NCI-H187 treated with DMSO at 0.1 percent for 48 hours (cell line): Measurements from ENCODE around the gene C11orf21.

Source experiments
- DNase-seq: peaks from one replicate; lab custom pipeline; 2025; lab: John Stamatoyannopoulos, UW

Gene C11orf21

DNA sequence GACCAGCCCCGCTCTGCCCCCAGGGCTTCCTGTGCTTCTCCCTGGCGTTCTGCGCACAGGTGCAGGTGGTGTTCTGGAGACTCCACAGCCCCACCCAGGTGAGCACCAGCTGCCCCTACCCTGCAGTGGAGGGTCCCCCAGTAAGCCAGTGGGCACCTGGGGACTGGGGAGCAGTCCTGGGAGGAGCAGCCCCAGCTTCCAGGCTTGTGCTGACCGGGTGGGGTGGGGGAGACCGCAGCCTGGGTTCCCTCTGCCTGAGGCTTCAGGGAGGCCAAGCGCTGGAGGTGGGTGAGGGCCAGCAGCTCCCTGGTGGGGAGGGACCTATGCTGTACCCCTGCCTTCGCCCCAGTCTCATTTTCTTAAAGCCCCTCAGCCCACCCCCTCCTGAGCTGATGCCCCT lies 7.0 kb upstream of the C11orf21 start:
- DNase-seq, result no peak

GRCh38 chr11:2307501-2308331 lies 6.0 kb upstream of the C11orf21 start:
- no peak for DNase-seq

DNA sequence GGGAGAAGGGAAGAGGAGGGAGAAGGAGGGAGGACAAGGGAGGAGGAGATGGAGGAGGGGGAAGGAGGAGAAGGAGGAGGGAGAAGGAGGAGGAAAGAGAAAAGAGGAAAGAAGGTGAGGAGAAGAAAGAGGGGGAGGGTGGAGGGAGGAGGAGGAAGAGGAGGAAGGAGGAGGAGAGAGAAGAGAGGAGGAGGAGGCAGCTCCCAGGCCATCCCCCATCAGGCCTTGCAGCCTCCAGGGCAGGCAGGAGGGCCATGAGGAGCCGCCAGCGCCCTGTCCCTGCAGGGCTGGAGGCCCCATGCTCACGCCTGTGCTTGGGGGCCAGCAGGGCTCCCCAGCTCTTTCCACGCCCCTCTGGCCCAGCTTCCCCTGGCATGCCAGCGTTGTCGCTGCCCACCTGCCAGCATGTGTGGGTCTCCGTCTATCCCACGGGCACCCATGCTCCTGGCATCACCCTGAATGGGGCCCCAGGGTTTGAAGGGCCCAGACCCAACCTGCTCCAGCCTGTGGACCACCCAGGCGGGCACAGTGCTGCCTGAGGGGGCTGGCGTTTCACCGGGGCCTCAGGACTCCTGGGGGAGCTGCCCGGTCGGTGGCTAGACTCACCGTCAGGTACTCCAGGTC lies 5.3 kb upstream of the C11orf21 start:
- DNase-seq, result no peak

DNA sequence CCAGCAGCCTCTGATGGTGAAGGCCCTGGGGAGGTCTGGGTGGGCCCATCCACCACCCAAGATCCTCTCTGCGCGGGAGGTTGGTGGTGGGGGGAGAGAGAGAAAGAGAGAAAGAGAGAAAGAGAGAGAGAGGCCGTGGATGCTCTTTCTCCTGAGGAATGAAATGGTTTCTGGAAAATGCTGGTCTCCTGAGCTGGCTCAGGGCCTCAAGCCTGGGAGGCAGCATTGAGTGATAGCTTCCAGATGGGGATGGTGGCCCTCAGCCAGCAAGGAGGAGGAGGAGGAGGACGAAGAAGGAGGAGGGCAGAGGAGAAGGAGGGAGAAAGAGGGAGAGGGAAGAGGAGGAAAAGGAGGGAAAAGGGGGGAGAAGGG lies 4.7 kb upstream of the C11orf21 start:
- no peak for DNase-seq

DNA sequence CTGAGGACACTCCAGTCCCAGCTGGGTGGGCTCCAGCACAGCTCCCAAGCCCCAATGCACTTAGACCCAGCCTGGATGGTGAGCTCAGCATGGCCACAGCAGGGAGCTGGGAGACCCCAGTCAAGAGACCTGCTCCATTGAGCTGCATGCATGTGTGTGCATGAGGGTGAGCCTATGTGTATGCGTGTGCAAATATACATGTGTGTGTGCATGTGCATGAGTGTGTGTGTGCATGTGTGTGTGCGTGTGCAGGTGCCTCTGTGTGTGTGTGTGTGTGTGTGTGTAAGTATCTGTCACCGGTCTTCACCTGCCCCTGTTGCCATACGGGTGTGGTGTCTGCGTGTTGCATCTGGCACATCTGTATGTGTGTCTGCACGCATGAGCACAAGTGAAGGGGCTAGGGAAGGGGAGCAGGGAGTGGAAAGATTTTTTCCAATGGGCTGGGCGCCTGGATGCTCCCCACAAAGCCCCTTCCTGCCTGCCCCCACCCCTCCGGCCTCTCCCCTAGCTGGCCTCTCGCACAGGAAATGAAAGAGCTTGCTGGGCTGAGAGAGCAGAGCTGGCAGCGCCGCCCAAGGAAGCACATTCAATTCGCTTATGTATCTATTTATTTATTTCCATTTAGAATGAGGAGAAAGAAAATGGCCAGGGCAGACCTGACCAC lies 4.2 kb upstream of the C11orf21 start:
- DNase-seq, result no peak

GRCh38 chr11:2305140-2305778 lies 3.5 kb upstream of the C11orf21 start:
- no peak for DNase-seq

- no peak for DNase-seq
Observed at GRCh38 chr11:2304506-2305139, 2.9 kb upstream of the C11orf21 start.

- no peak for DNase-seq
Observed at GRCh38 chr11:2303627-2304505, 2.1 kb upstream of the C11orf21 start.

- no peak for DNase-seq
Observed at GRCh38 chr11:2302896-2303626, 1.3 kb upstream of the C11orf21 start.

- no peak for DNase-seq
Observed at GRCh38 chr11:2302306-2302895, 683 bp upstream of the C11orf21 start.

- DNase-seq, result no peak
Observed at GRCh38 chr11:2300936-2301630, 635 bp downstream of the C11orf21 start.

DNA sequence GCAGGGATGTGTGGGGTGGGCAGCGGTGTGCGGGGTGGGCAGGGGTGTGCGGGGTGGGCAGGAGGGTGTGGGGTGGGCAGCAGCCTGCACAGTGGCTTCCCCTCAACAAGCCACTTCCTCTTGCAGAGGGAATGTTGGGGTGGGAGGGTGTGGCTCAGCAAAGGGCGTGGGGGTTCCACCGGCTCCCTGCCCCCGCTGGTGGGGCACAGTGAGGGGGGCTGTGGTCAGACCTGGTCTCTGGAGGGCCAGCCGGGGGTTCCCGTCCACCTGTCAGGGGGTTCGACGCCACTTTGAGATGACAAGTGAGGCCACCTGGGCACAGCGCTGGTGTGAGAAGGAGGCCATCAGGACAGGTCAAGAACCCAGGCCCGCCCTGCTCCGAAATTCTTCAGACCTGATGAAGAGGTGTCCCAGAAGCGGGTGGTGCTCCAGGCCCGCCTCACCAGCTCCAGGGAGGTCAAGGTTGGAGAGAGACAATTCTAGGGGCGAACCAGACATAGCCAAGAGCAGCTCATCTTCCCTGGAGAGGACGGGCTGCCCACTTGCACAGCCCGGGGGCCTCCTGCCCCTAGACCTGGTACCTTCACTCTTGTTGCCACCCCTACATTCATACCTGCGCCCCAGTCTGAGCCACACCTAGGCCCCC lies 1.3 kb downstream of the C11orf21 start:
- no peak for DNase-seq

- no peak for DNase-seq
Observed at GRCh38 chr11:2299773-2300172, 1.9 kb downstream of the C11orf21 start.

GRCh38 chr11:2298795-2299761 lies 2.6 kb downstream of the C11orf21 start:
- no peak for DNase-seq

- DNase-seq, result no peak
Observed at GRCh38 chr11:2298131-2298794, 3.5 kb downstream of the C11orf21 start.

DNA sequence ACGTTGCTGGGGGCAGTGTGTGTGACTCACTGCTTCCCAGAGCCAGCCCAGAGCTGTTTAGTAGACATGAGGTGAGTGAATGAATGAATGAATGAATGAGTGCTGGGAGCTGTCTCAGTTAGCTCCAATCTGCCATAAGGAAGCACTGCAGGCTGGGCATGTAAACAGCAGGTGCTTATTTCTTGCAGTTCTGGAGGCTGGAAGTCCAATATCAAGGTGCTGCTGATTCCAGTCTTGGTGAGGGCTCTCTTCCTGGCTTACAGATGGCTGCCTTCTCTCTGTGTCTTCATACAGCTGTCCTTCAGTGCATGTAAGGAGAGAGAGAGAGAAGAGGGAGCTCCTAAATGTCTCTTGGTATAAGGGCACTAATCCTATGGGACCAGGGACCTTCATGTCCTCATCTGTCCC lies 4.1 kb downstream of the C11orf21 start:
- DNase-seq, result no peak
